Heart left ventricle (tissue), 16 donors: Measurements from ENCODE around the gene FYTTD1. TPM values are rescaled to one million over a fixed set of nuclear protein-coding genes. Genes with fewer than 3 reads are reported as not detected.
A peak's percentile ranks its signal among the peaks of the same experiment; 100 is the strongest.

Source experiments
- ATAC-seq, 4 donors: fragments of 200-7000 bp; cut with Tn5 transposase; one replicate each; pipeline ENCODE4 v1.9.1; 2020 to 2022; ENCODE audit warnings: moderate library complexity in 4 of 4, mild to moderate bottlenecking in 3 of 4, moderate number of reproducible peaks in 1 of 4
- DNase-seq, 5 donors: peaks; one replicate each; pipeline ENCODE4 v3.0.0-alpha.2; 2020
- H3K27ac ChIP-seq, 12 donors: fragments of 200-600 bp; sonication (generic) in 4 of 12; one replicate each; pipeline versions ENCODE4 v1.5.0 to v1.8.0; 2016 to 2022; ENCODE audit warnings: mild to moderate bottlenecking in 2 of 12
- H3K27me3 ChIP-seq, 9 donors: fragments of 200-600 bp; sonication (generic) in 2 of 9; one replicate each; pipeline versions ENCODE4 v1.5.1 to v1.8.0; 2016 to 2022; ENCODE audit warnings: mild to moderate bottlenecking in 3 of 9
- H3K36me3 ChIP-seq, 9 donors: fragments of 200-600 bp; sonication (generic) in 2 of 9; one replicate each; pipeline versions ENCODE4 v1.5.0 to v1.8.0; 2018 to 2022; ENCODE audit warnings: mild to moderate bottlenecking in 2 of 9
- H3K4me1 ChIP-seq, 12 donors: fragments of 200-600 bp; sonication (generic) in 4 of 12; one replicate each; pipeline versions ENCODE4 v1.5.0 to v1.8.0; 2016 to 2022; ENCODE audit warnings: mild to moderate bottlenecking in 3 of 12
- H3K4me3 ChIP-seq, 12 donors: fragments of 200-600 bp; sonication (generic) in 4 of 12; one replicate each; pipeline versions ENCODE4 v1.5.0 to v1.8.0; 2017 to 2022; ENCODE audit warnings: mild to moderate bottlenecking in 9 of 12, moderate library complexity in 4 of 12
- H3K9me3 ChIP-seq, 12 donors: fragments of 200-600 bp; sonication (generic) in 4 of 12; one replicate each; pipeline versions ENCODE4 v1.5.0 to v1.8.0; 2016 to 2022; ENCODE audit warnings: mild to moderate bottlenecking in 1 of 12
- CTCF ChIP-seq, 12 donors: fragments of 200-600 bp; sonication (generic) in 4 of 12; IDR thresholded peaks; one replicate each; pipeline versions ENCODE4 v1.5.0 to v1.8.0; 2018 to 2022; ENCODE audit warnings: antibody characterized with exemption in 12 of 12, mild to moderate bottlenecking in 5 of 12
- POLR2A ChIP-seq, 2 donors: fragments of 450-650 bp; IDR thresholded peaks; one replicate each; pipeline ENCODE4 v1.6.1; 2017; ENCODE audit warnings: antibody characterized with exemption in 2 of 2, mild to moderate bottlenecking in 2 of 2, moderate library complexity in 2 of 2
- WGBS, 4 donors: extraction: QIAGEN DNeasy Blood & Tissue Kit in 2 of 4; methylation state at CpG; one replicate each; pipeline versions ENCODE4 v1.1.5 to v1.1.7; 2013 to 2018; 5-methylcytosine and 5-hydroxymethylcytosine counted together
- intact Hi-C, 10 donors: fragments of 100-400 bp; cut with DNase I; formaldehyde crosslinking; loops; one replicate each; pipeline versions ENCODE4 v1.11.1 to v1.14.2; 2022
- polyA plus RNA-seq, 2 donors: library from polyadenylated mRNA; stranded (reverse); fragments of 200-250 nt; gene quantifications; one replicate each; pipeline ENCODE4 v1.2.3, GENCODE V29; 2013
- total RNA-seq, 9 donors: library from RNA; depleted of rRNA in 2 of 9; stranded (reverse); fragments of >200 nt in 2 of 9; fragmentation: NEBNext Ultra II Directional in 3 of 9; extraction: Animal tissue kit (Norgen Biotek cat#: 25700) in 3 of 9; gene quantifications; one replicate each; pipeline versions ENCODE4 v1.1.0 to v1.2.4, GENCODE V29; 2016 to 2023
- donor health status: ischemic (EF 13 %, LVEDD 7.1; RV severe dilation, severe dysfunction).
- donor health status: healthy with polysubstance abuse.
- donor health status: DM: no; HTN: yes; CAD: no.
- donor health status: DM: no; HTN: no; CAD: no.
- donor health status: ischemic (EF 25% LVEDD 6.9; RV normal size, moderate dysfunction).
- donor health status: ischemic (EF 25% LVEDD 5.7; RV mildly dilated, moderate dysfunction).
- donor health status: healthy.
- donor health status: DM: yes; HTN: yes; CAD: no.
- donor health status: ischemic (EF 35%, LVEDD 5.7; RV mildly dilated, moderate dysfunction).
- donor health status: nonischemic (EF 11% LVEDD 7.7; RV severe dilation, severe dysfunction).
- donor health status: DM: yes; HTN: yes; CAD: no.
- donor health status: PGD.
- donor health status: ischemic (EF 29% LVEDD 5.4; RV normal size, mild dysfunction).
- donor health status: nonischemic (EF 23%, LVEDD 6.1; RV moderate dilation, normal function).

Gene FYTTD1
- total and polyA plus RNA-seq, 11 donors = 19.0 to 93.6 (median 72.5) TPM

- peaks cover 7 to 62% (median 37%) of the 10 kb centered on the region in 12 donors for H3K4me1 ChIP-seq
These were observed 425 bp upstream of the FYTTD1 start for GRCh38 chr3:197749315-197749600.

GRCh38 chr3:197750396-197750831, 731 bp downstream of the FYTTD1 start:
- Histone ChIP-seq H3K9me3 (no peaks in the 10 kb centered on the region), H3K4me3 (peak overlapping the region; percentile 68 to 98 (median 86)), H3K27me3 (no peaks in the 10 kb centered on the region), H3K27ac (peak overlapping the region; percentile 95 to 99 (median 96)), H3K36me3 (no peaks in the 10 kb centered on the region), H3K4me1 (peaks cover 11 to 70% (median 40%) of the 10 kb centered on the region in 12 donors)
- TF ChIP-seq CTCF (IDR thresholded peaks at IDR 0.05) (peak in 3 of 12 donors; percentile 8 to 29 (median 22)), POLR2A (IDR thresholded peaks at IDR 0.05) (no peak)
- DNase-seq (peak; percentile 59 to 87 (median 73)), ATAC-seq (peak; percentile 57 to 71 (median 68))
- 0 to 1% (median 0%) methylated on average over 38 to 43 of the region's 43 CpGs for WGBS, 4 donors
- intact Hi-C loops = loop anchor here in 4 of 10 donors (2.0 to 5.0 kb wide), 3 partner anchors 37 to 40 kb away; partner anchors contain the start of gene LRCH3 (in 2 of the 4)

More at GRCh38 chr3:197749315-197749600, 425 bp upstream of the FYTTD1 start:
- intact Hi-C loops = loop anchor here in 5 of 10 donors (2.0 to 5.0 kb wide), 2 partner anchors 36 to 37 kb away; no protein-coding TSS in a partner anchor
- DNase-seq = peak in 1 of 5 donors; percentile 37
- Histone ChIP-seq H3K27me3 (no peaks in the 10 kb centered on the region), H3K36me3 (no peaks in the 10 kb centered on the region), H3K27ac (peak overlapping the region; percentile 95 to 99 (median 96)), H3K9me3 (peaks cover 0 to 7% (median 0%) of the 10 kb centered on the region in 12 donors), H3K4me3 (peak overlapping the region; percentile 68 to 98 (median 86))
- TF ChIP-seq CTCF (IDR thresholded peaks at IDR 0.05) = no peak
- no peak for TF ChIP-seq POLR2A (IDR thresholded peaks at IDR 0.05)
- 0 to 1% (median 0%) methylated on average over 17 to 18 of the region's 18 CpGs for WGBS, 4 donors
- ATAC-seq = peak; percentile 16 to 43 (median 34)

GRCh38 chr3:197750858-197751737, 1.4 kb downstream of the FYTTD1 start:
- Histone ChIP-seq H3K27me3 (no peaks in the 10 kb centered on the region), H3K4me1 (peaks cover 11 to 71% (median 39%) of the 10 kb centered on the region in 12 donors), H3K27ac (peak overlapping the region; percentile 95 to 99 (median 96)), H3K36me3 (no peaks in the 10 kb centered on the region), H3K9me3 (no peaks in the 10 kb centered on the region), H3K4me3 (peak overlapping the region; percentile 68 to 98 (median 86))
- 4 to 10% (median 5%) methylated on average over 35 to 36 of the region's 36 CpGs for WGBS, 4 donors
- intact Hi-C loops = loop anchor here in 4 of 10 donors (2.0 to 5.0 kb wide), 3 partner anchors 36 to 40 kb away; partner anchors contain the start of gene LRCH3 (in 2 of the 4)
- peak in 2 of 12 donors; percentile 0 to 1 for TF ChIP-seq CTCF (IDR thresholded peaks at IDR 0.05)
- peak in 1 of 2 donors; percentile 24 for TF ChIP-seq POLR2A (IDR thresholded peaks at IDR 0.05)
- peak in 3 of 4 donors; percentile 10 to 33 (median 12) for ATAC-seq
- DNase-seq = peak; percentile 57 to 80 (median 72)

GRCh38 chr3:197752107-197752506, 2.4 kb downstream of the FYTTD1 start:
- DNase-seq (no peak), ATAC-seq (no peak)
- Histone ChIP-seq H3K4me3 (peak overlapping the region in 9 of 12 donors; percentile 68 to 95 (median 86)), H3K27ac (peak overlapping the region in 11 of 12 donors; percentile 95 to 99 (median 97)), H3K9me3 (no peaks in the 10 kb centered on the region), H3K4me1 (peaks cover 9 to 71% (median 42%) of the 10 kb centered on the region in 12 donors), H3K27me3 (no peaks in the 10 kb centered on the region), H3K36me3 (peaks cover 0 to 9% (median 6%) of the 10 kb centered on the region in 9 donors)
- no peak for TF ChIP-seq CTCF (IDR thresholded peaks at IDR 0.05)
- 73 to 86% (median 77%) methylated on average over 5 of the region's 5 CpGs for WGBS, 4 donors
- intact Hi-C loops = loop anchor here in 2 of 10 donors (5.0 kb wide), 2 partner anchors 35 to 40 kb away; no protein-coding TSS in a partner anchor
